HEK293 (cell line): ENCODE results near the gene ACAP2.
A peak's percentile ranks its signal among the peaks of the same experiment; 100 is the strongest.

Experiments
- CTCF ChIA-PET: fragments of 350-600 bp; formaldehyde crosslinking; extraction: SDS; loops from one replicate; lab custom pipeline; 2021; ENCODE audit warnings: antibody characterized with exemption; lab: Yijun Ruan, JAX
- POLR2A ChIA-PET: fragments of 300-600 bp; formaldehyde crosslinking; extraction: SDS; loops from one replicate; lab custom pipeline; 2020; ENCODE audit warnings: antibody characterized with exemption, inconsistent platforms; lab: Yijun Ruan, JAX
- H3K27ac ChIP-seq: fragments of 200-500 bp; sonication (Bioruptor generic); 2 replicates; pipeline ENCODE4 v1.5.1; 2014; ENCODE audit warnings: low read depth, low read length, control low read depth, inconsistent platforms; ENCODE audit errors: extremely low read depth
- H3K36me3 ChIP-seq, 2 experiments: fragments of 200-500 bp in 1 of 2; sonication (Bioruptor generic) in 1 of 2; 1 replicate in 1 of 2; 2 replicates in 1 of 2; pipeline ENCODE4 v1.5.1; 2014 to 2017; ENCODE audit warnings: inconsistent platforms in 2 of 2, low read length in 2 of 2; ENCODE audit not compliant: control insufficient read depth in 2 of 2, insufficient read depth in 1 of 2
- H3K4me1 ChIP-seq: fragments of 200-500 bp; sonication (Bioruptor generic); 2 replicates; pipeline ENCODE4 v1.5.1; 2014; ENCODE audit warnings: mild to moderate bottlenecking, low read length, inconsistent platforms; ENCODE audit not compliant: control insufficient read depth, insufficient read depth
- H3K4me3 ChIP-seq: 2 replicates; pipeline ENCODE4 v1.5.1; 2011; ENCODE audit warnings: low read depth, mild to moderate bottlenecking, control low read depth, low read length, moderate library complexity
- H3K9me3 ChIP-seq: fragments of 200-500 bp; sonication (Bioruptor generic); 2 replicates; pipeline ENCODE4 v1.5.1; 2014; ENCODE audit warnings: low read depth, low read length, inconsistent platforms; ENCODE audit not compliant: control insufficient read depth, insufficient read depth
- CTCF ChIP-seq: fragments of 450-650 bp; formaldehyde crosslinking; IDR thresholded peaks from 2 replicates; pipeline ENCODE4 v1.5.1; 2016; ENCODE audit warnings: missing biosample characterization, missing genetic modification characterization
- EGR2 ChIP-seq: fragments of 450-650 bp; formaldehyde crosslinking; IDR thresholded peaks from 2 replicates; pipeline ENCODE4 v1.5.1; 2016; ENCODE audit warnings: low read depth, missing biosample characterization, missing genetic modification characterization
- GFI1B ChIP-seq: fragments of 450-650 bp; formaldehyde crosslinking; IDR thresholded peaks from 2 replicates; pipeline ENCODE4 v1.5.1; 2016; ENCODE audit warnings: missing biosample characterization, missing genetic modification characterization
- GLIS1 ChIP-seq: fragments of 450-650 bp; formaldehyde crosslinking; IDR thresholded peaks from 2 replicates; pipeline ENCODE4 v1.5.1; 2016; ENCODE audit warnings: missing biosample characterization, missing genetic modification characterization
- INSM2 ChIP-seq: fragments of 450-650 bp; formaldehyde crosslinking; IDR thresholded peaks from 2 replicates; pipeline ENCODE4 v1.5.1; 2016; ENCODE audit warnings: missing biosample characterization, missing genetic modification characterization
- PRDM1 ChIP-seq: fragments of 450-650 bp; formaldehyde crosslinking; IDR thresholded peaks from 2 replicates; pipeline ENCODE4; 2016; ENCODE audit warnings: missing biosample characterization, missing genetic modification characterization
- SCRT2 ChIP-seq: fragments of 450-650 bp; formaldehyde crosslinking; IDR thresholded peaks from 2 replicates; pipeline ENCODE4 v1.5.1; 2016; ENCODE audit warnings: missing biosample characterization, missing genetic modification characterization
- TSHZ1 ChIP-seq: fragments of 450-650 bp; formaldehyde crosslinking; IDR thresholded peaks from 2 replicates; pipeline ENCODE4 v1.5.1; 2016; ENCODE audit warnings: missing biosample characterization, missing genetic modification characterization, borderline replicate concordance
- ZFHX2 ChIP-seq: fragments of 450-650 bp; formaldehyde crosslinking; conservative IDR thresholded peaks from 2 replicates; pipeline ENCODE4 v1.5.1; 2016; ENCODE audit warnings: missing biosample characterization, missing genetic modification characterization
- ZNF19 ChIP-seq: fragments of 450-650 bp; formaldehyde crosslinking; IDR thresholded peaks from 2 replicates; pipeline ENCODE4; 2016; ENCODE audit warnings: missing biosample characterization, missing genetic modification characterization, low read depth
- ZNF211 ChIP-seq: fragments of 450-650 bp; formaldehyde crosslinking; IDR thresholded peaks from 2 replicates; pipeline ENCODE4 v1.5.1; 2016; ENCODE audit warnings: low read depth, missing biosample characterization, missing genetic modification characterization
- ZNF24 ChIP-seq: fragments of 450-650 bp; formaldehyde crosslinking; IDR thresholded peaks from 2 replicates; pipeline ENCODE4 v1.5.1; 2016; ENCODE audit warnings: missing biosample characterization, missing genetic modification characterization
- ZNF362 ChIP-seq: fragments of 450-650 bp; formaldehyde crosslinking; IDR thresholded peaks from 2 replicates; pipeline ENCODE4 v1.5.1; 2016; ENCODE audit warnings: missing biosample characterization, missing genetic modification characterization
- ZNF394 ChIP-seq: fragments of 450-650 bp; formaldehyde crosslinking; IDR thresholded peaks from 2 replicates; pipeline ENCODE4 v1.5.1; 2016; ENCODE audit warnings: missing biosample characterization, missing genetic modification characterization, mild to moderate bottlenecking, moderate library complexity, borderline replicate concordance
- ZNF560 ChIP-seq: fragments of 450-650 bp; formaldehyde crosslinking; IDR thresholded peaks from 2 replicates; pipeline ENCODE4 v1.5.1; 2017; ENCODE audit warnings: missing biosample characterization, missing genetic modification characterization, borderline replicate concordance
- ZNF580 ChIP-seq: fragments of 450-650 bp; formaldehyde crosslinking; IDR thresholded peaks from 2 replicates; pipeline ENCODE4 v1.5.1; 2016; ENCODE audit warnings: missing biosample characterization, missing genetic modification characterization
- ZNF624 ChIP-seq: fragments of 450-650 bp; formaldehyde crosslinking; IDR thresholded peaks from 2 replicates; pipeline ENCODE4 v1.5.1; 2017; ENCODE audit warnings: missing biosample characterization, missing genetic modification characterization
- ZNF626 ChIP-seq: fragments of 450-650 bp; sonication (Bioruptor Pico); formaldehyde crosslinking; IDR thresholded peaks from 2 replicates; pipeline ENCODE4 v1.5.1; 2018; ENCODE audit warnings: missing biosample characterization, missing genetic modification characterization, inconsistent platforms
- ZNF658 ChIP-seq: fragments of 450-650 bp; formaldehyde crosslinking; IDR thresholded peaks from 2 replicates; pipeline ENCODE4; 2016; ENCODE audit warnings: missing biosample characterization, missing genetic modification characterization
- ZNF660 ChIP-seq: fragments of 450-650 bp; IDR thresholded peaks from 2 replicates; pipeline ENCODE4 v1.5.1; 2018; ENCODE audit warnings: missing biosample characterization, mild to moderate bottlenecking, missing genetic modification characterization
- ZNF701 ChIP-seq: fragments of 450-650 bp; formaldehyde crosslinking; IDR thresholded peaks from 2 replicates; pipeline ENCODE4 v1.5.1; 2016; ENCODE audit warnings: missing biosample characterization, missing genetic modification characterization
- ZNF791 ChIP-seq: fragments of 450-650 bp; formaldehyde crosslinking; IDR thresholded peaks from 2 replicates; pipeline ENCODE4 v1.5.1; 2016; ENCODE audit warnings: missing biosample characterization, missing genetic modification characterization
- ZNF792 ChIP-seq: fragments of 450-650 bp; formaldehyde crosslinking; IDR thresholded peaks from 2 replicates; pipeline ENCODE4 v1.5.1; 2016; ENCODE audit warnings: missing biosample characterization, missing genetic modification characterization
- ZNF830 ChIP-seq: fragments of 450-650 bp; IDR thresholded peaks from 2 replicates; pipeline ENCODE4 v1.5.0; 2018; ENCODE audit warnings: missing biosample characterization, missing genetic modification characterization, low read depth, mild to moderate bottlenecking, moderate library complexity

The ACAP2 gene

GRCh38 chr3:195462308-195462610 is 19.4 kb upstream of the ACAP2 start:
- no peaks in the 10 kb centered on the region for H3K4me1 ChIP-seq
- H3K27ac ChIP-seq, result no peak overlapping the region
- POLR2A ChIA-PET, result no interaction called here
- TF ChIP-seq ZNF660 (tag by site-specific recombination) (no peak), ZNF624 (tag by site-specific recombination) (no peak), ZNF701 (no peak), ZNF24 (tag by site-specific recombination) (no peak), ZNF626 (tag by site-specific recombination) (no peak), ZNF211 (tag by site-specific recombination) (no peak), ZFHX2 (no peak), GLIS1 (tag by site-specific recombination) (no peak), ZNF19 (tag by site-specific recombination) (no peak), TSHZ1 (tag by site-specific recombination) (no peak), SCRT2 (tag by site-specific recombination) (no peak), ZNF394 (tag by site-specific recombination) (no peak)
- TF ChIP-seq, all 188 proteins: peak for 0
- H3K4me3 ChIP-seq, result no peak overlapping the region
- CTCF ChIA-PET, result no interaction called here
- H3K9me3 ChIP-seq, result no peaks in the 10 kb centered on the region
- no peaks in the 10 kb centered on the region for H3K36me3 ChIP-seq

GRCh38 chr3:195461594-195462307 is 18.9 kb upstream of the ACAP2 start:
- POLR2A ChIA-PET, result no interaction called here

GRCh38 chr3:195460091-195460713 is 17.4 kb upstream of the ACAP2 start:
- Histone ChIP-seq H3K4me1 (no peaks in the 10 kb centered on the region), H3K9me3 (no peaks in the 10 kb centered on the region), H3K36me3 (no peaks in the 10 kb centered on the region), H3K27ac (no peak overlapping the region), H3K4me3 (no peak overlapping the region)
- ChIA-PET POLR2A (no interaction called here), CTCF (interaction anchor here (0.5 to 0.6 kb wide), 2 partner anchors 53 to 111 kb away, joined by 4 read pairs; no protein-coding TSS in a partner anchor)
- TF ChIP-seq ZNF791, result no peak
- no peak for TF ChIP-seq INSM2
- no peak for TF ChIP-seq ZNF580 (tag by site-specific recombination)
- no peak for TF ChIP-seq ZNF560 (tag by site-specific recombination)
- no peak for TF ChIP-seq ZNF658 (tag by site-specific recombination)
- TF ChIP-seq ZNF362 (tag by site-specific recombination), result no peak
- no peak for TF ChIP-seq ZNF792 (tag by site-specific recombination)
- no peak for TF ChIP-seq CTCF (tag by site-specific recombination)
- TF ChIP-seq GFI1B, result no peak
- TF ChIP-seq ZNF626 (tag by site-specific recombination), result no peak
- no peak for TF ChIP-seq PRDM1 (tag by site-specific recombination)

More at GRCh38 chr3:195461594-195462307, 18.9 kb upstream of the ACAP2 start:
- TF ChIP-seq ZNF830 (tag by site-specific recombination) (no peak), ZFHX2 (peak; percentile 95), EGR2 (tag by site-specific recombination) (peak; percentile 93)
- no peaks in the 10 kb centered on the region for H3K4me1 ChIP-seq
- no peak overlapping the region for H3K4me3 ChIP-seq
- no peaks in the 10 kb centered on the region for H3K36me3 ChIP-seq
- H3K27ac ChIP-seq, result no peak overlapping the region
- no peaks in the 10 kb centered on the region for H3K9me3 ChIP-seq
- CTCF ChIA-PET, result interaction anchor here (0.6 kb wide), 1 partner anchor 69 kb away, joined by 4 read pairs; no protein-coding TSS in a partner anchor
